Erythroblast (primary cell): ENCODE measurements around the gene ASB1.

ENCODE experiments used
- GATA1 ChIP-seq: IDR thresholded peaks from 2 replicates; pipeline ENCODE4 v1.6.1; 2011; ENCODE audit warnings: low read depth, mild to moderate bottlenecking, control low read depth, low read length, moderate library complexity
- POLR2A ChIP-seq: IDR thresholded peaks from 2 replicates; pipeline ENCODE4 v1.6.1; 2011; ENCODE audit warnings: mild to moderate bottlenecking, low read length

DNA sequence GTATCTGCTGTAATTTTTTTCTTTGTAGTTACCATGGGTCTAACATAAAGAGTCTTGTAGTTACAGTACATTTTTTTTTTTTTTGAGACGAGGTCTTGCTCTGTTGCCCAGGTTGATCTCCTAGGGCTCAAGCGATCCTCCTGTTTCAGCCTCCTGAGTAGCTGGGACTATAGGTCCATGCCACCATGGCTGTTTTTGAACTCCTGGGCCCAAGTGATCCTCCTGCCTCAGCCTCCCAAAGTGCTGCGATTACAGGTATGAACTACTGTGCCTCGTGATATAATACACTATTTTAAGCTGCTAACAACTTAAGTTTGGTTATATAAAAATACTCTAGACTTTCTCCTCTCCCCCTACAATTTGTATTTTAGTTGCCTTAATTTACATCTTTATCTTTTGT, 46.3 kb downstream of the ASB1 start:
- TF ChIP-seq POLR2A (no peak), GATA1 (no peak)
